ENCODE results near the gene RNF149.
"Not testable (repeated sequence)": the region's sequence is repeated elsewhere in the genome, so short reads cannot be mapped to it uniquely, and the experiment has no call there.

Gene RNF149

GRCh38 chr2:101253013-101253702 lies 55.3 kb downstream of the RNF149 start:
- peak; percentile 72 for DNase-seq

- DNase-seq: peak; percentile 99
These were observed 56.0 kb downstream of the RNF149 start, which contains the start of gene CNOT11 for GRCh38 chr2:101252408-101253012. Gene CNOT11, plus strand, starts transcription at chr2:101252886. Its CDS starts 79 bp downstream, at chr2:101252965.

GRCh38 chr2:101251844-101252407 lies 56.6 kb downstream of the RNF149 start:
- DNase-seq: no peak

GRCh38 chr2:101251246-101251781 lies 57.2 kb downstream of the RNF149 start:
- not testable (repeated sequence) for DNase-seq

DNA sequence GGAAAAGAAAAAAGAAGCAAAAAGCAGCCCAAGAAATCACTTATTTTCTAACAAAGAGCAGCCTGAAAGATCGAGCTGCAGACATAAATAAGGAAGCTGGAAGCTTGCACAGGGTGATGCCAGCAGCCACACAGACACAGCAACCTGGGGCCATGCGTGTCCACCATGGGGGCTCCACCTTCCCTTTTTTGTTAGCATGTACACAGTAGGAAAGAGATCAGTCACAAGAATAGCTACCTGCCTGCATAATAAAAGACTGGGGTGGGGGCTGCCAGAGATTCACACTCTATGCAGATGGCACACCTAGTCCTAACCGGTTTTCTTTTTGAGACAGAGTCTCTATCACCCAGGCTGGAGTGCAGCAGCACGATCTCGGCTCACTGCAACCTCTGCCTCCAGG lies 58.7 kb downstream of the RNF149 start:
- DNase-seq: no peak

DNA sequence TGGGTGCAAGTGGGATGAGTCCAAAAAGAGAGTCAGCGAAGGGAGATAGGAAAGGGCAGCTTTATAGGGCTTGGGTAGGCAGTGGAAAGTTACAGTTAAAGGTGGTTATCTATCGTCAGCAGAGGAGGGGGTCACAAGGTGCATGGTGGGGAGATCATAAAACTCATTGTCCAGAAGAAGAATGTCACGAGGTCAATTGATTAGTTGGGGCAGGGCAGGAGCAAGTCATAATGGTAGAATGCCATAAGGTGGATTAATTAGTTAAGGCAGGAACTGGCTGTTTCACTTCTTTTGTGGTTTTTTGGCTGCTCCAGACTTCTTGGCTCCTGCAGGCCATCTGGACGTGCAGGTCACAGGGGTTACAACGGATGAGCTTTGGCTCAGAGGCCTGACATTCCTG lies 59.7 kb downstream of the RNF149 start:
- DNase-seq: not testable (repeated sequence)

- DNase-seq: not testable (repeated sequence)
These were observed 63.0 kb downstream of the RNF149 start for GRCh38 chr2:101245468-101245867.

- not testable (repeated sequence) for DNase-seq
These were observed 63.6 kb downstream of the RNF149 start for GRCh38 chr2:101244899-101245298.

GRCh38 chr2:101244373-101244772 lies 64.1 kb downstream of the RNF149 start:
- not testable (repeated sequence) for DNase-seq

GRCh38 chr2:101241158-101241557 lies 67.3 kb downstream of the RNF149 start:
- DNase-seq: no peak

- not testable (repeated sequence) for DNase-seq
These were observed 67.8 kb downstream of the RNF149 start for GRCh38 chr2:101240694-101241093.

GRCh38 chr2:101239760-101240118 lies 68.8 kb downstream of the RNF149 start:
- not testable (repeated sequence) for DNase-seq

- DNase-seq: no peak
These were observed 69.4 kb downstream of the RNF149 start for GRCh38 chr2:101238930-101239759.

GRCh38 chr2:101237944-101238343 lies 70.6 kb downstream of the RNF149 start:
- DNase-seq: not testable (repeated sequence)

DNA sequence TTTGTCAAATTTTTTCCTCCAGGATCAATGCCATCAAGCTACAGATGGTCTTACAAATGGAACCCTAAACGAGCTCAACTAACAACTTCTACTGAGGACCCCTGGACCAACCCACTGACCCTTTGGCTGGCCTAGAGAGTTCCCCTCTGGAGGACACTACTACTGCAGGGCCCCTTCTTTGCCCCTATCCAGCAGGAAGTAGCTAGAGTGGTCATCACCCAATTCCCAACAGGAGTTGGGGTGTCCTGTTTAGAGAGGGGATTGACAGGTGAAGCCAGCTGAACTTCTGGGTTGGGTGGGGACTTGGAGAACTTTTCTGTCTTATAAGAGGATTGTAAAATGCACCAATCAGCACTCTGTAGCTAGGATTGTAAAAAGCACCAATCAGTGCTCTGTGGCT lies 72.5 kb downstream of the RNF149 start:
- DNase-seq: not testable (repeated sequence)

DNA sequence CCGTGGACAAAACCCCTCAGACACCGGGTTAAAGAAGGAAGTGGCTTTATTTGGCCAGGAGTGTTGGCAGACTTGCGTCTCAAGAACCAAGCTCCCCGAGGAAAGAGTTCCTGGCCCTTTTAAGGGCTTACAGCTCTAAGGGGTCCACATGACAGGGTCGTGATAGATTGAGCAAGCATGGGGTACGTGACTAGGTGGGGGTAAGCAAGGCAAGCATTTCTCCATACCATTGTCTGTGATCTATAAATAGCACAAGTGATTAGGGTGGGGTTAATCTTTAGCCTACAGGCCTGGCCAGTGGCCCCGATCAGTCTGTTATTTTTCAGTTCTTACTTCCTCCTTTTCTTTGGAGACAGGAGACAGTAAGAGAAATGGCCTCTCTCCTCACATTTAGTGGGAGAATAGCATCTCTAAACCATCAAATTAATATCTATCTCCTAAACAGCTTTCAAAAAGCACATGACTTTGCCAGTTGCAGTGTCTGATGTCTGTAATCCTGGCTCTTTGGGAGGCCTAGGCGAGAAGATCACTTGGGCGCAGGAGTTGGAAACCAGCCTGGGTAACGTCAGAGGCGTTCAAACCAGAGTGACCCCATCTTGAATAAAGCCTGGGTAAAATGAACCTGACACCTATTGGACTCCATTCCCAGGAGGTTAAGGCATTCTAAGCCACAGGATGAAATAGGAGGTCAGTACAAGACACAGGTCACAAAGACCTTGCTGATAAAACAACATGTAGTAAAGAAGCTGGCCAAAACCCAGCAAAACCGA lies 74.1 kb downstream of the RNF149 start:
- no peak for DNase-seq

- no peak for DNase-seq
These were observed 75.7 kb downstream of the RNF149 start for GRCh38 chr2:101232770-101233169.

- no peak for DNase-seq
These were observed 76.4 kb downstream of the RNF149 start for GRCh38 chr2:101231937-101232730.

GRCh38 chr2:101231240-101231639 lies 77.3 kb downstream of the RNF149 start:
- DNase-seq: no peak

DNA sequence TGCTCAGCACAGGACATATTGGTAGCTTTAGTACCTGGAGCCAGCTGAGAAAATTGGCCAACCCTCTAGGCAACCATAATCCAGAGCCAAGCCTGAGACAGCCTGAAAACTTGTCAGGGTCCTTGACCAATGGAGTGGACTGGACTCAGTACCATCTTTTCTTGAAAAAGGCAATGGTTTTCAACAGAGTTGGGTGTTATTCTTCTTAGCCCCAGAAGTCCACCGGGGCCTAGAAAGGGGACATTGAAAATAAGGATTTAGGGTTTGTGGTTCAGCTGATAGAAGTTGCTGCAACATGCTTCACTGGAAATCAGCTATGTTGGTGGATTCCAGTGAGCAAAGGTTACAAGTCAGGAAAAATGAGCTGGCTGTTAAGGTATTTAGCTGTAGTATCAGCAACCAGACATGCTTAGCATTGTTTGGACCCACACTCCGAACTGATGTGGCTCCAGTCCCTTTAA lies 77.9 kb downstream of the RNF149 start:
- no peak for DNase-seq
